ENCODE data around the gene RPS6KA6. TPM values are rescaled to one million over a fixed set of nuclear protein-coding genes. Genes with fewer than 3 reads are reported as not detected.

Gene RPS6KA6
- polyA plus RNA-seq, 1 of the 3 experiments (the other 2 are of a cell fraction) = 1.7 TPM

DNA sequence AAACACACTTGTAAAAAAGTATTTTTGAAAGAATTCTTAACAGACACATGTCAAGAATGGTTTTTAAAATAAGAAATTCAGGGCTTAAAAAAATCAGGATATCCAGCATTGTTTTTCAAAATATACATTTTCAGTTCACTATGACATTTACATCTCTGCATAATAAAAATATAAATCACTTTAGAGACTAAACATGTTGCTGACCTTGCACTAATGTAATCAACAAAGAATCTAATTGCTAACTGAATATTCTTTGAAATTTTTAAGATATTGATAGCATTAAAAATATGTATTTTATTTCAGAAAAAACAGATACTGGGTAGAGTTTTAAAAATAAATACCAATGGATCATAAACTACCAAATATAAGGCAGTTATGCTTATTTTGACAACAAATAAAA lies 26.4 kb downstream of the RPS6KA6 start:
- H3K79me2 ChIP-seq (ENCODE audit: insufficient read depth) = no peaks in the 10 kb centered on the region
- no peaks in the 10 kb centered on the region for H3K9me3 ChIP-seq
- no peaks in the 10 kb centered on the region for H4K20me1 ChIP-seq (ENCODE audit: insufficient read depth)
- no peak for DNase-seq
- no peaks in the 10 kb centered on the region for H3K36me3 ChIP-seq (replicated peaks in 1 of 2; ENCODE audit: control insufficient read depth in 1 of 2, insufficient read depth in 2 of 2, low read length in 1 of 2)
- H3K9me2 ChIP-seq = no peaks in the 10 kb centered on the region
- ChIA-PET CTCF (no interaction called here), POLR2A (no interaction called here)
- no peak overlapping the region for H3K9ac ChIP-seq
- H3K4me2 ChIP-seq = no peak overlapping the region
- H3K27me3 ChIP-seq (ENCODE audit: insufficient read depth) = no peaks in the 10 kb centered on the region
- no peak overlapping the region for H3K27ac ChIP-seq (ENCODE audit: low read depth in 2 of 2, low read length in 1 of 2)
- no peak overlapping the region for H3K4me3 ChIP-seq (ENCODE audit: low read depth in 2 of 2, low read length in 1 of 2)
- TF ChIP-seq TEAD4 (IDR thresholded peaks at IDR 0.05; ENCODE audit: borderline replicate concordance, insufficient read depth) (no peak), SMC3 (IDR thresholded peaks at IDR 0.05; ENCODE audit: low read depth, low read length) (no peak), GATA2 (CRISPR knock-in tag; IDR thresholded peaks at IDR 0.05) (no peak), ZBTB33 (IDR thresholded peaks at IDR 0.05; ENCODE audit: borderline replicate concordance, low read depth) (no peak), POLR2AphosphoS5 (IDR thresholded peaks at IDR 0.05; ENCODE audit: low read depth, low read length) (no peak), FOXM1 (IDR thresholded peaks at IDR 0.05; ENCODE audit: low read depth) (no peak), EP300 (IDR thresholded peaks at IDR 0.05; ENCODE audit: borderline replicate concordance in 1 of 2, low read depth in 1 of 2, low read length in 1 of 2) (no peak), FOXJ3 (CRISPR knock-in tag; IDR thresholded peaks at IDR 0.05) (no peak)
- TF ChIP-seq, protein P1, sequence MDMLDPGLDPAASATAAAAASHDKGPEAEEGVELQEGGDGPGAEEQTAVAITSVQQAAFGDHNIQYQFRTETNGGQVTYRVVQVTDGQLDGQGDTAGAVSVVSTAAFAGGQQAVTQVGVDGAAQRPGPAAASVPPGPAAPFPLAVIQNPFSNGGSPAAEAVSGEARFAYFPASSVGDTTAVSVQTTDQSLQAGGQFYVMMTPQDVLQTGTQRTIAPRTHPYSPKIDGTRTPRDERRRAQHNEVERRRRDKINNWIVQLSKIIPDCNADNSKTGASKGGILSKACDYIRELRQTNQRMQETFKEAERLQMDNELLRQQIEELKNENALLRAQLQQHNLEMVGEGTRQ (IDR thresholded peaks at IDR 0.05; ENCODE audit: borderline replicate concordance, low read depth, low read length) = no peak
- no peaks in the 10 kb centered on the region for H3F3A ChIP-seq (replicated peaks; ENCODE audit: insufficient read depth)
- H3K4me1 ChIP-seq (ENCODE audit: control insufficient read depth in 1 of 2, insufficient read depth in 2 of 2, low read depth in 1 of 2, low read length in 1 of 2) = no peaks in the 10 kb centered on the region
- no peak overlapping the region for H2AFZ ChIP-seq (ENCODE audit: low read depth)

DNA sequence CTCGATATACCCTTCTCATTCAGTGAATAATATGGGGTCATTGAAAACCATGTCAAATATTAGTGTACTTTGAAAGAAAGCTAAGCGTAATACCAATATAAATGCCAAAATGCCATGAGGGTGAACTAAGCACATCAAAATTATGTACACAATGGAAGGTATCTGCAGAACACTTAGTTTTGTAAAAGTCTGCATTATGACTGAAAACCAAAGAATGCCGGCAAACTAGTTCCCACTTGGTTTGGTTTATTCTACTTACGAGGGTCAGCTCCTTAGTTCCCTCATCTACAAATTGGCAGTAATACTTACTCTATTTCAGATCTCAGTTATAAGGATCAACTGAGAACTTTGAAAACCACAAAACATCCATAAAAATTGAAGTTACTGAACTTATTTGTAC lies 27.3 kb downstream of the RPS6KA6 start:
- no peaks in the 10 kb centered on the region for H3K9me2 ChIP-seq
- H3K4me3 ChIP-seq (ENCODE audit: low read depth in 2 of 2, low read length in 1 of 2) = no peak overlapping the region
- no peak overlapping the region for H3K27ac ChIP-seq (ENCODE audit: low read depth in 2 of 2, low read length in 1 of 2)
- H3F3A ChIP-seq (replicated peaks; ENCODE audit: insufficient read depth) = no peaks in the 10 kb centered on the region
- no peak overlapping the region for H3K9ac ChIP-seq
- H4K20me1 ChIP-seq (ENCODE audit: insufficient read depth) = no peaks in the 10 kb centered on the region
- H3K27me3 ChIP-seq (ENCODE audit: insufficient read depth) = no peaks in the 10 kb centered on the region
- no peaks in the 10 kb centered on the region for H3K36me3 ChIP-seq (replicated peaks in 1 of 2; ENCODE audit: control insufficient read depth in 1 of 2, insufficient read depth in 2 of 2, low read length in 1 of 2)
- 55% methylated on average over 4 of the region's 4 CpGs for WGBS (ENCODE audit: low lambda C conversion rate)
- no peak overlapping the region for H2AFZ ChIP-seq (ENCODE audit: low read depth)
- no peaks in the 10 kb centered on the region for H3K4me1 ChIP-seq (ENCODE audit: control insufficient read depth in 1 of 2, insufficient read depth in 2 of 2, low read depth in 1 of 2, low read length in 1 of 2)
- no peak for DNase-seq
- H3K4me2 ChIP-seq = no peak overlapping the region
- CTCF ChIA-PET = no interaction called here
- no peaks in the 10 kb centered on the region for H3K79me2 ChIP-seq (ENCODE audit: insufficient read depth)
- POLR2A ChIA-PET = no interaction called here
- no peaks in the 10 kb centered on the region for H3K9me3 ChIP-seq
- TF ChIP-seq FOSL2 (IDR thresholded peaks at IDR 0.05; ENCODE audit: borderline replicate concordance, low read depth) (no peak), USF1 (IDR thresholded peaks at IDR 0.05; ENCODE audit: borderline replicate concordance, low read depth) (no peak), TAF1 (IDR thresholded peaks at IDR 0.05; ENCODE audit: borderline replicate concordance, low read depth, low read length) (no peak), REST (IDR thresholded peaks at IDR 0.05; ENCODE audit: low read depth, low read length) (no peak), SMC3 (IDR thresholded peaks at IDR 0.05; ENCODE audit: low read depth, low read length) (no peak), GABPA (IDR thresholded peaks at IDR 0.05; ENCODE audit: low read depth) (no peak), TCF12 (IDR thresholded peaks at IDR 0.05) (no peak), MAX (IDR thresholded peaks at IDR 0.05; ENCODE audit: low read depth) (no peak), EZH2phosphoT487 (IDR thresholded peaks at IDR 0.05; ENCODE audit: borderline replicate concordance, low read depth) (no peak), SIN3A (IDR thresholded peaks at IDR 0.05; ENCODE audit: borderline replicate concordance, low read depth, low read length) (no peak), TEAD4 (IDR thresholded peaks at IDR 0.05; ENCODE audit: borderline replicate concordance, insufficient read depth) (no peak), RXRA (IDR thresholded peaks at IDR 0.05; ENCODE audit: borderline replicate concordance, low read depth) (no peak)
- TF ChIP-seq, protein P2, sequence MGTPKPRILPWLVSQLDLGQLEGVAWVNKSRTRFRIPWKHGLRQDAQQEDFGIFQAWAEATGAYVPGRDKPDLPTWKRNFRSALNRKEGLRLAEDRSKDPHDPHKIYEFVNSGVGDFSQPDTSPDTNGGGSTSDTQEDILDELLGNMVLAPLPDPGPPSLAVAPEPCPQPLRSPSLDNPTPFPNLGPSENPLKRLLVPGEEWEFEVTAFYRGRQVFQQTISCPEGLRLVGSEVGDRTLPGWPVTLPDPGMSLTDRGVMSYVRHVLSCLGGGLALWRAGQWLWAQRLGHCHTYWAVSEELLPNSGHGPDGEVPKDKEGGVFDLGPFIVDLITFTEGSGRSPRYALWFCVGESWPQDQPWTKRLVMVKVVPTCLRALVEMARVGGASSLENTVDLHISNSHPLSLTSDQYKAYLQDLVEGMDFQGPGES (IDR thresholded peaks at IDR 0.05; ENCODE audit: low read depth, low read length) = no peak

Measured in SK-N-SH (cell line).